HS-27A (cell line): ENCODE data around the gene METTL25.

Source experiments
- DNase-seq: peaks from one replicate; pipeline ENCODE4 v3.0.0-alpha.2; 2012; ENCODE audit warnings: low read depth, missing footprints

METTL25 gene

GRCh38 chr12:82470906-82471512 lies 112.7 kb downstream of the METTL25 start:
- DNase-seq: no peak

- DNase-seq: no peak
Measured at GRCh38 chr12:82473111-82473754, 114.9 kb downstream of the METTL25 start.

GRCh38 chr12:82474181-82474797 lies 116.0 kb downstream of the METTL25 start:
- no peak for DNase-seq

- DNase-seq: no peak
Measured at GRCh38 chr12:82474798-82475184, 116.5 kb downstream of the METTL25 start.

- no peak for DNase-seq
Measured at GRCh38 chr12:82475211-82475610, 116.9 kb downstream of the METTL25 start.

- no peak for DNase-seq
Measured at GRCh38 chr12:82476511-82476910, 118.2 kb downstream of the METTL25 start.

- DNase-seq: no peak
Measured at GRCh38 chr12:82479511-82479910, 121.2 kb downstream of the METTL25 start.

- no peak for DNase-seq
Measured at GRCh38 chr12:82480606-82481005, 122.3 kb downstream of the METTL25 start.

GRCh38 chr12:82481954-82482353 lies 123.6 kb downstream of the METTL25 start:
- no peak for DNase-seq

- DNase-seq: no peak
Measured at GRCh38 chr12:82486524-82487235, 128.4 kb downstream of the METTL25 start.

- no peak for DNase-seq
Measured at GRCh38 chr12:82504409-82504808, 146.1 kb downstream of the METTL25 start.

- DNase-seq: no peak
Measured at GRCh38 chr12:82505150-82505549, 146.8 kb downstream of the METTL25 start.

GRCh38 chr12:82507686-82508085 lies 149.4 kb downstream of the METTL25 start:
- no peak for DNase-seq

- no peak for DNase-seq
Measured at GRCh38 chr12:82510386-82510785, 152.1 kb downstream of the METTL25 start.

GRCh38 chr12:82514880-82515279 lies 156.6 kb downstream of the METTL25 start:
- DNase-seq: no peak

GRCh38 chr12:82515652-82516051 lies 157.3 kb downstream of the METTL25 start:
- no peak for DNase-seq

- no peak for DNase-seq
Measured at GRCh38 chr12:82517027-82517426, 158.7 kb downstream of the METTL25 start.

GRCh38 chr12:82517808-82518207 lies 159.5 kb downstream of the METTL25 start:
- DNase-seq: no peak

GRCh38 chr12:82519510-82519909 lies 161.2 kb downstream of the METTL25 start:
- no peak for DNase-seq

GRCh38 chr12:82522285-82522684 lies 164.0 kb downstream of the METTL25 start:
- no peak for DNase-seq

GRCh38 chr12:82522762-82523161 lies 164.4 kb downstream of the METTL25 start:
- no peak for DNase-seq

- no peak for DNase-seq
Measured at GRCh38 chr12:82523996-82524395, 165.7 kb downstream of the METTL25 start.

GRCh38 chr12:82524641-82525040 lies 166.3 kb downstream of the METTL25 start:
- DNase-seq: no peak
